Stimulated activated CD8-positive, alpha-beta memory T cell treated with anti-CD3 and anti-CD28 coated beads, Interleukin-4, amount 100 ng/mL, for 48 hours (primary cell): ENCODE results near the gene YIPF7.

Source experiments
- DNase-seq: peaks from one replicate; pipeline ENCODE4 v3.0.0-alpha.2; 2020

The YIPF7 gene

GRCh38 chr4:44616621-44617020 lies 34.8 kb downstream of the YIPF7 start:
- no peak for DNase-seq

DNA sequence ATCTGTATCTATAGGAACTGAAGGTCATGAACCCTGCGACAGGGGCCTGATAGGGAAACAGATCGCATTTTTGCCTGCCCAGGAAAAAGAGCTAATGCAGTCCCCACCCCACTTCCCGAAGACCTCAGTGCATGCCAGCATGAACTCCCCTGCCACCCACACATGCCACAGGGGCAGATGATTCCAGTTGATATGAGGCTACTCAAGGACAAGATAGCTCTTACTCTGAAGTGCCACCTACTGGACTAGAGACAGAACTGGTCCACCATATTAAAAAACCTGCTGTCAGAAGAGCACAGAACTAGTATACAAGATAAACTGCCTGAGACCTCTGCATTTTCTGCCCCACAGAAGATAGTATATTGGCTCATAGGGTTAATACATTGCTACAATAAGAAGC lies 68.0 kb downstream of the YIPF7 start:
- no peak for DNase-seq

GRCh38 chr4:44580231-44580630 lies 71.2 kb downstream of the YIPF7 start:
- DNase-seq: no peak

DNA sequence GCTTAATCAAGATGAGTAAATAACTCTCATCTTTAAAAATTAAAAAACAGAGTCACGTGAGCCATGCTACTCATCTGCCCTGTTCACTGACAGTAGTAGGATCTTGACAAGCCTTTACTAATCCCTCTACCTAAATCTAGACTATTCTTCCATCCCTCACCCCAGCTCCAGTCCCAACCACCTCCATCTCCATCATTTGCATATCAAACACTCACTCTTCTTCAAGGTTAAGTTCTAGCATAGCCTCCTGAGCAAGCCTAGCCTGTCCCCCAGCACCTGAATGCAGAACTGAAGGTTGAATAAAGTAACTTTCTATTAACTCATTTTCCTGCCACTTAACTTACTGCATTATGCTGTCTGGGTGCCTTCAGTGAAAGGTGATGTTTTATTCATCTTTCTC lies 72.5 kb downstream of the YIPF7 start:
- no peak for DNase-seq
